GM23338 (cell line): ENCODE measurements around the gene CPAMD8. TPM values are rescaled to one million over a fixed set of nuclear protein-coding genes. Genes with fewer than 3 reads are reported as not detected.

Experiments used
- ATAC-seq: fragments of 200-7000 bp; cut with Tn5 transposase; 3 replicates; pipeline ENCODE4 v1.9.1; 2020
- DNase-seq: peaks from one replicate; pipeline ENCODE4 v3.0.0-alpha.2; 2015; ENCODE audit warnings: low spot score
- H2AFZ ChIP-seq: fragments of 200-600 bp; sonication (generic); 2 replicates; pipeline ENCODE4 v1.8.0; 2016; ENCODE audit warnings: antibody characterized with exemption, mild to moderate bottlenecking, moderate library complexity
- H3F3A ChIP-seq: fragments of 200-600 bp; sonication (generic); replicated peaks from 2 replicates; pipeline ENCODE4 v1.8.0; 2017; ENCODE audit warnings: antibody characterized with exemption, mixed run types, low read depth
- H3K27ac ChIP-seq: fragments of 200-600 bp; sonication (generic); 2 replicates; pipeline ENCODE4 v1.6.1; 2016; ENCODE audit warnings: low read depth
- H3K27me3 ChIP-seq: fragments of 200-600 bp; sonication (generic); 2 replicates; pipeline ENCODE4 v1.8.0; 2016; ENCODE audit warnings: mild to moderate bottlenecking, mixed run types, moderate library complexity; ENCODE audit not compliant: insufficient read depth
- H3K36me3 ChIP-seq: fragments of 200-600 bp; sonication (generic); 2 replicates; pipeline ENCODE4 v1.8.0; 2016; ENCODE audit warnings: mild to moderate bottlenecking; ENCODE audit not compliant: insufficient read depth
- H3K4me1 ChIP-seq: fragments of 200-600 bp; sonication (generic); 2 replicates; pipeline ENCODE4 v1.8.0; 2016; ENCODE audit warnings: mild to moderate bottlenecking, moderate library complexity; ENCODE audit not compliant: insufficient read depth
- H3K4me2 ChIP-seq: fragments of 200-600 bp; sonication (generic); 2 replicates; pipeline ENCODE4 v1.7.1; 2017; ENCODE audit warnings: mixed run types
- H3K4me3 ChIP-seq: fragments of 200-600 bp; sonication (generic); 2 replicates; pipeline ENCODE4 v1.6.1; 2016; ENCODE audit warnings: mixed run types
- H3K79me2 ChIP-seq: fragments of 200-600 bp; sonication (generic); replicated peaks from 2 replicates; pipeline ENCODE4 v1.8.0; 2017; ENCODE audit warnings: mild to moderate bottlenecking; ENCODE audit not compliant: insufficient read depth
- H3K9me2 ChIP-seq: fragments of 200-600 bp; sonication (generic); 2 replicates; pipeline ENCODE4 v1.8.0; 2017; ENCODE audit not compliant: insufficient read depth
- H4K20me1 ChIP-seq: fragments of 200-600 bp; sonication (generic); replicated peaks from 2 replicates; pipeline ENCODE4 v1.8.0; 2017; ENCODE audit warnings: mild to moderate bottlenecking; ENCODE audit not compliant: insufficient read depth
- H3K27ac Mint-ChIP-seq: 2 replicates; pipeline ENCODE4 v1.8.0; 2020; ENCODE audit warnings: inconsistent platforms, mild to moderate bottlenecking, moderate library complexity, mixed read lengths
- H3K27me3 Mint-ChIP-seq: 3 replicates; pipeline ENCODE4 v1.8.0; 2022; ENCODE audit warnings: low read depth, mild to moderate bottlenecking, moderate library complexity, mixed read lengths, inconsistent platforms; ENCODE audit not compliant: insufficient read depth, poor library complexity
- H3K36me3 Mint-ChIP-seq: 3 replicates; pipeline ENCODE4 v1.8.0; 2021; ENCODE audit warnings: low read depth, mild to moderate bottlenecking, inconsistent platforms, moderate library complexity, mixed read lengths
- H3K4me1 Mint-ChIP-seq: 3 replicates; pipeline ENCODE4 v1.8.0; 2020; ENCODE audit warnings: mild to moderate bottlenecking, inconsistent platforms, mixed read lengths
- H3K4me3 Mint-ChIP-seq: 3 replicates; pipeline ENCODE4 v1.8.0; 2021; ENCODE audit warnings: moderate library complexity, mild to moderate bottlenecking, inconsistent platforms, mixed read lengths
- H3K9me3 Mint-ChIP-seq: 3 replicates; pipeline ENCODE4 v1.8.0; 2020; ENCODE audit warnings: moderate library complexity, mild to moderate bottlenecking, inconsistent platforms, mixed read lengths
- STAT1 ChIP-seq: IDR thresholded peaks from one replicate; pipeline ENCODE4 v1.6.1; 2016; ENCODE audit warnings: antibody characterized with exemption; ENCODE audit not compliant: unreplicated experiment
- polyA plus RNA-seq: library from polyadenylated mRNA; unstranded; fragments of >200 nt; fragmentation: Nextera tagmentation; extraction: Ambion mirVana; gene quantifications from 2 replicates; pipeline ENCODE4 v1.2.1, GENCODE V29; 2016
- total RNA-seq: library from RNA; depleted of rRNA; stranded (reverse); fragments of >200 nt; shearing (Covaris generic); gene quantifications from 2 replicates; pipeline ENCODE4 v1.2.3, GENCODE V29; 2014
- TF ChIP-seq, protein P1 (sequence below): IDR thresholded peaks from one replicate; pipeline ENCODE4 v1.6.1; 2018; ENCODE audit warnings: antibody characterized with exemption; ENCODE audit not compliant: unreplicated experiment

Gene CPAMD8
- total and polyA plus RNA-seq, 2 experiments from 2014 or later, result 4.4 to 11.8 TPM

DNA sequence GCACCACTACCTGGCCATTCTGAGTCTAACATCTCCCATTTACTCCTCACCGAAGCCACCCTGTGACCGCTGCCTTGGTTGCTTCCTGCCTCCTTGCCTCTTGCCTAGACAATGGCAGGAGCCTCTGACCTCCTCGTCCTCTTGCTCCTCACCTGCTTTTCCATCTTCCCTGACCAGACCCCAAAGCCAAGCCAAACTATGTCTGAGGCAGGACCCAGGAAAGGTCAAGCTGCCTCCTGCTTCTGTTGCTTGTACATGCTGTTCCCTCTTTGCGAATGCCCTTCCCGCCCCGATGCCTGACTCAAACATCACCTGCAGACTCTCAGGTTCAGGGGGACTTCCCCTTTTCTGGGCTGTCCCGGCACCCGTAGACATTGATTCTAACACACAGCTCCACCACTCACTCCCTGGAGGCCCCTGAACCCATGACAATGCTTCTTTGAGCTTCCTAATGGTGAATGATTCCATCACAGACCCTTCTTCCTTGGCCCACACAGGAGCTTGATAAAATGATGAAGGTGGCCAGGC is 77.0 kb downstream of the CPAMD8 start (continued):
- TF ChIP-seq, protein P1, sequence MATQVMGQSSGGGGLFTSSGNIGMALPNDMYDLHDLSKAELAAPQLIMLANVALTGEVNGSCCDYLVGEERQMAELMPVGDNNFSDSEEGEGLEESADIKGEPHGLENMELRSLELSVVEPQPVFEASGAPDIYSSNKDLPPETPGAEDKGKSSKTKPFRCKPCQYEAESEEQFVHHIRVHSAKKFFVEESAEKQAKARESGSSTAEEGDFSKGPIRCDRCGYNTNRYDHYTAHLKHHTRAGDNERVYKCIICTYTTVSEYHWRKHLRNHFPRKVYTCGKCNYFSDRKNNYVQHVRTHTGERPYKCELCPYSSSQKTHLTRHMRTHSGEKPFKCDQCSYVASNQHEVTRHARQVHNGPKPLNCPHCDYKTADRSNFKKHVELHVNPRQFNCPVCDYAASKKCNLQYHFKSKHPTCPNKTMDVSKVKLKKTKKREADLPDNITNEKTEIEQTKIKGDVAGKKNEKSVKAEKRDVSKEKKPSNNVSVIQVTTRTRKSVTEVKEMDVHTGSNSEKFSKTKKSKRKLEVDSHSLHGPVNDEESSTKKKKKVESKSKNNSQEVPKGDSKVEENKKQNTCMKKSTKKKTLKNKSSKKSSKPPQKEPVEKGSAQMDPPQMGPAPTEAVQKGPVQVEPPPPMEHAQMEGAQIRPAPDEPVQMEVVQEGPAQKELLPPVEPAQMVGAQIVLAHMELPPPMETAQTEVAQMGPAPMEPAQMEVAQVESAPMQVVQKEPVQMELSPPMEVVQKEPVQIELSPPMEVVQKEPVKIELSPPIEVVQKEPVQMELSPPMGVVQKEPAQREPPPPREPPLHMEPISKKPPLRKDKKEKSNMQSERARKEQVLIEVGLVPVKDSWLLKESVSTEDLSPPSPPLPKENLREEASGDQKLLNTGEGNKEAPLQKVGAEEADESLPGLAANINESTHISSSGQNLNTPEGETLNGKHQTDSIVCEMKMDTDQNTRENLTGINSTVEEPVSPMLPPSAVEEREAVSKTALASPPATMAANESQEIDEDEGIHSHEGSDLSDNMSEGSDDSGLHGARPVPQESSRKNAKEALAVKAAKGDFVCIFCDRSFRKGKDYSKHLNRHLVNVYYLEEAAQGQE, result no peak

DNA sequence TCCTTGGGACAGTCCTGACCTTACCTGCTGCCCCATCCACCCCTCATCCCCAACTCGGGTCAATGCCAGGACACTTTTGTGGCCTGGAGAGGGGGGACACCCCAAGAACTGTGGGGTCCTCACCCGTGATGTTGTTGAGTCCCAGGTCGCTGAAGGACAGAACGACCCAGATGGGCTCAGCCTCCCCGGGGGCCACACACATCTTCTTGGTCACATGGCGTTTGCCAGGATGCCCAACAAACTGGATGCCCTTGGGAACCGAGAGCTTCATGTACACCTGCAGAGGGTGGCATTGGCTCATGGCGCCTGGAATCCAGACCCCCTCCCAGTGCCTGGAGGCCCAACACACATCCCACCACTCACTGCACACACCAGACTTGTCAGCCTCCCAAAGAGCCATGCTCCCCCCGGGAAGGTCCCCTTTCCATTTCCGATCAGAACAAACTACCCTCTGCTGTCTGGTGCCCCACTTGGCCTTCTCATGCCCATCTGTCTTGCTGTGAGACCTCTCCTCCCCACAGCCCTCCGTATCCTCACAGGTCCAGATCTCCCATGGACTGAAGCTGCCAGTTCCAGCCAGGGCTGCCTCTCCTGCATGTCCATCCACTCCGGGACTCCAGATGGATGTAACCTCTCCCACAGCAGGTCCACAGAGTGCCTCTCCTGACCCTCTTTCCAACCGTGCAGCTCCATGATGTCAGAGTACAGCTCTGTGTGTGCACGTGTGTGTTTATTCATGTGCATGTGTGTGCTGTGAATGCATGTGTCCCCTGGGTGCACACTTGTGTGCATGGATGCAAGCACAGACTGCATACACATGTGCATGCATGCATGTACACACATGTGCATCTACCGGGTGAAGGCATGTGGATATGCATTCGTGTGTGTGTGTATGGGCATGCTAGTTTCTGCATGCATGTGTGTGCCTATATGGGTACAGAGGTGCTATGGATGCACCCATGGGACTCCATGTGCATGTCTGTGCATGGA is 79.4 kb downstream of the CPAMD8 start:
- no peaks in the 10 kb centered on the region for H3K4me1 Mint-ChIP-seq
- TF ChIP-seq, protein P1, result no peak
- TF ChIP-seq STAT1, result no peak
- Histone ChIP-seq H3K4me2 (no peak overlapping the region), H3K4me1 (no peaks in the 10 kb centered on the region), H3K9me2 (no peaks in the 10 kb centered on the region), H3F3A (peaks cover 7% of the 10 kb centered on the region; the same call in 1 of the 2 replicates), H3K4me3 (no peak overlapping the region), H3K36me3 (no peaks in the 10 kb centered on the region), H4K20me1 (no peaks in the 10 kb centered on the region), H3K27ac (no peak overlapping the region), H2AFZ (no peak overlapping the region), H3K79me2 (no peaks in the 10 kb centered on the region), H3K27me3 (no peaks in the 10 kb centered on the region)
- no peak overlapping the region for H3K27ac Mint-ChIP-seq
- no peak overlapping the region for H3K4me3 Mint-ChIP-seq
- H3K9me3 Mint-ChIP-seq, result peaks cover 17% of the 10 kb centered on the region
- DNase-seq, result no peak
- ATAC-seq, result no peak
- peaks cover 15% of the 10 kb centered on the region for H3K36me3 Mint-ChIP-seq
- peaks cover 7% of the 10 kb centered on the region for H3K27me3 Mint-ChIP-seq
